HEK293 (cell line): ENCODE measurements around the gene RAB6A.

ENCODE experiments used
- CTCF ChIA-PET: fragments of 350-600 bp; formaldehyde crosslinking; extraction: SDS; loops from one replicate; lab custom pipeline; 2021; ENCODE audit warnings: antibody characterized with exemption; lab: Yijun Ruan, JAX
- POLR2A ChIA-PET: fragments of 300-600 bp; formaldehyde crosslinking; extraction: SDS; loops from one replicate; lab custom pipeline; 2020; ENCODE audit warnings: antibody characterized with exemption, inconsistent platforms; lab: Yijun Ruan, JAX
- H3K27ac ChIP-seq: fragments of 200-500 bp; sonication (Bioruptor generic); 2 replicates; pipeline ENCODE4 v1.5.1; 2014; ENCODE audit warnings: low read depth, low read length, control low read depth, inconsistent platforms; ENCODE audit errors: extremely low read depth
- H3K36me3 ChIP-seq, 2 experiments: fragments of 200-500 bp in 1 of 2; sonication (Bioruptor generic) in 1 of 2; 1 replicate in 1 of 2; 2 replicates in 1 of 2; pipeline ENCODE4 v1.5.1; 2014 to 2017; ENCODE audit warnings: inconsistent platforms in 2 of 2, low read length in 2 of 2; ENCODE audit not compliant: control insufficient read depth in 2 of 2, insufficient read depth in 1 of 2
- H3K4me1 ChIP-seq: fragments of 200-500 bp; sonication (Bioruptor generic); 2 replicates; pipeline ENCODE4 v1.5.1; 2014; ENCODE audit warnings: mild to moderate bottlenecking, low read length, inconsistent platforms; ENCODE audit not compliant: control insufficient read depth, insufficient read depth
- H3K4me3 ChIP-seq: 2 replicates; pipeline ENCODE4 v1.5.1; 2011; ENCODE audit warnings: low read depth, mild to moderate bottlenecking, control low read depth, low read length, moderate library complexity
- H3K9me3 ChIP-seq: fragments of 200-500 bp; sonication (Bioruptor generic); 2 replicates; pipeline ENCODE4 v1.5.1; 2014; ENCODE audit warnings: low read depth, low read length, inconsistent platforms; ENCODE audit not compliant: control insufficient read depth, insufficient read depth
- EGR2 ChIP-seq: fragments of 450-650 bp; formaldehyde crosslinking; IDR thresholded peaks from 2 replicates; pipeline ENCODE4 v1.5.1; 2016; ENCODE audit warnings: low read depth, missing biosample characterization, missing genetic modification characterization
- IKZF3 ChIP-seq: fragments of 450-650 bp; IDR thresholded peaks from 2 replicates; pipeline ENCODE4 v1.5.0; 2018; ENCODE audit warnings: missing biosample characterization, mild to moderate bottlenecking, missing genetic modification characterization, moderate library complexity
- KLF8 ChIP-seq: fragments of 450-650 bp; formaldehyde crosslinking; IDR thresholded peaks from 2 replicates; pipeline ENCODE4 v1.5.1; 2016; ENCODE audit warnings: missing biosample characterization, missing genetic modification characterization
- SALL2 ChIP-seq: fragments of 450-650 bp; formaldehyde crosslinking; IDR thresholded peaks from 2 replicates; pipeline ENCODE4 v1.5.0; 2017; ENCODE audit warnings: missing biosample characterization, mild to moderate bottlenecking, missing genetic modification characterization, borderline replicate concordance
- SCRT1 ChIP-seq: fragments of 450-650 bp; formaldehyde crosslinking; IDR thresholded peaks from 2 replicates; pipeline ENCODE4 v1.5.1; 2016; ENCODE audit warnings: missing biosample characterization, missing genetic modification characterization, borderline replicate concordance
- SCRT2 ChIP-seq: fragments of 450-650 bp; formaldehyde crosslinking; IDR thresholded peaks from 2 replicates; pipeline ENCODE4 v1.5.1; 2016; ENCODE audit warnings: missing biosample characterization, missing genetic modification characterization
- WT1 ChIP-seq: fragments of 450-650 bp; formaldehyde crosslinking; IDR thresholded peaks from 2 replicates; pipeline ENCODE4 v1.5.1; 2016; ENCODE audit warnings: missing biosample characterization, missing genetic modification characterization
- ZBTB48 ChIP-seq: fragments of 450-650 bp; formaldehyde crosslinking; IDR thresholded peaks from 2 replicates; pipeline ENCODE4 v1.5.1; 2016; ENCODE audit warnings: missing biosample characterization, missing genetic modification characterization
- ZFP37 ChIP-seq: fragments of 450-650 bp; formaldehyde crosslinking; IDR thresholded peaks from 2 replicates; pipeline ENCODE4 v1.5.1; 2016; ENCODE audit warnings: missing biosample characterization, missing genetic modification characterization
- ZFP41 ChIP-seq: fragments of 450-650 bp; formaldehyde crosslinking; IDR thresholded peaks from 2 replicates; pipeline ENCODE4 v1.5.1; 2016; ENCODE audit warnings: missing biosample characterization, missing genetic modification characterization, borderline replicate concordance
- ZNF223 ChIP-seq: fragments of 450-650 bp; formaldehyde crosslinking; IDR thresholded peaks from 2 replicates; pipeline ENCODE4 v1.5.1; 2016; ENCODE audit warnings: missing biosample characterization, missing genetic modification characterization
- ZNF341 ChIP-seq: fragments of 450-650 bp; formaldehyde crosslinking; IDR thresholded peaks from 2 replicates; pipeline ENCODE4; 2016; ENCODE audit warnings: low read depth, missing biosample characterization, missing genetic modification characterization
- ZNF366 ChIP-seq: fragments of 450-650 bp; formaldehyde crosslinking; conservative IDR thresholded peaks from 2 replicates; pipeline ENCODE4 v1.5.1; 2016; ENCODE audit warnings: missing biosample characterization, missing genetic modification characterization
- ZNF391 ChIP-seq: fragments of 450-650 bp; formaldehyde crosslinking; IDR thresholded peaks from 2 replicates; pipeline ENCODE4 v1.5.1; 2016; ENCODE audit warnings: low read depth, missing biosample characterization, missing genetic modification characterization, borderline replicate concordance
- ZNF473 ChIP-seq: fragments of 450-650 bp; formaldehyde crosslinking; IDR thresholded peaks from 2 replicates; pipeline ENCODE4 v1.5.1; 2017; ENCODE audit warnings: missing biosample characterization, missing genetic modification characterization
- ZNF549 ChIP-seq: fragments of 450-650 bp; IDR thresholded peaks from 2 replicates; pipeline ENCODE4 v1.5.1; 2018; ENCODE audit warnings: missing biosample characterization, missing genetic modification characterization, mild to moderate bottlenecking, inconsistent platforms, moderate library complexity
- ZNF600 ChIP-seq: fragments of 450-650 bp; formaldehyde crosslinking; IDR thresholded peaks from 2 replicates; pipeline ENCODE4 v1.5.1; 2016; ENCODE audit warnings: missing biosample characterization, missing genetic modification characterization
- TF ChIP-seq, protein P1 (sequence below): fragments of 450-650 bp; formaldehyde crosslinking; IDR thresholded peaks from 2 replicates; pipeline ENCODE4 v1.5.1; 2016; ENCODE audit warnings: missing biosample characterization, missing genetic modification characterization
- TF ChIP-seq, protein P2 (sequence below): fragments of 450-650 bp; formaldehyde crosslinking; IDR thresholded peaks from 2 replicates; pipeline ENCODE4 v1.5.1; 2016; ENCODE audit warnings: missing biosample characterization, missing genetic modification characterization
- TF ChIP-seq, protein P3 (sequence below): fragments of 450-650 bp; formaldehyde crosslinking; IDR thresholded peaks from 2 replicates; pipeline ENCODE4 v1.5.1; 2016; ENCODE audit warnings: missing biosample characterization, missing genetic modification characterization
- TF ChIP-seq, protein P4 (sequence below): fragments of 450-650 bp; formaldehyde crosslinking; IDR thresholded peaks from 2 replicates; pipeline ENCODE4 v1.5.1; 2016; ENCODE audit warnings: missing biosample characterization, missing genetic modification characterization
- TF ChIP-seq, protein P5 (sequence below): fragments of 450-650 bp; formaldehyde crosslinking; IDR thresholded peaks from 2 replicates; pipeline ENCODE4 v1.5.1; 2016; ENCODE audit warnings: missing biosample characterization, missing genetic modification characterization, borderline replicate concordance

Gene RAB6A

DNA sequence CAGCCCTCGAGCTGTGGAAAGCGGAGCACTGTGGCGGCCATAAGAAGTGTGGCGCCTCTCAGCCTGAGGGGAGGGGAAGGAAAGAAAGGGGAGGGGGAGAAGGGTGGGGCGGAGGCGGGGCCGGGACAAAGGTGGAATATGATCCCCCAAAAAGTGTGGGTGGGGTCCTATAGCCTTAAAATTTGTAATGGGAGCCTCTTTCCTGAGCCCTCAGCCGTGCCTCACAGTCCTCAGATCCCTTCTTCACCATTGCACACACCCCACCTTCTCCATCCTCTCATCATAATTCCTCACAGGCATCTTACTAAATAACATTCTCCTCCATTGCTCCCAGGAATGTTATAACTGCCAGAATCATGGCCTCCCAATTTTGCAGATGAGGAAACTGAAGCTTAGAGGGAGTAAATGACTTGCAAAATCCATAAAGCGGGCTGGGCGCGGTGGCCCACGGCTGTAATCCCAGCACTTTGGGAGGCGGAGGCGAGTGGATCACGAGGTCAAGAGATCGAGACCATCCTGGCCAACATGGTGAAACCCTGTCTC is 600 bp upstream of the RAB6A start (continued):
- TF ChIP-seq, protein P1, sequence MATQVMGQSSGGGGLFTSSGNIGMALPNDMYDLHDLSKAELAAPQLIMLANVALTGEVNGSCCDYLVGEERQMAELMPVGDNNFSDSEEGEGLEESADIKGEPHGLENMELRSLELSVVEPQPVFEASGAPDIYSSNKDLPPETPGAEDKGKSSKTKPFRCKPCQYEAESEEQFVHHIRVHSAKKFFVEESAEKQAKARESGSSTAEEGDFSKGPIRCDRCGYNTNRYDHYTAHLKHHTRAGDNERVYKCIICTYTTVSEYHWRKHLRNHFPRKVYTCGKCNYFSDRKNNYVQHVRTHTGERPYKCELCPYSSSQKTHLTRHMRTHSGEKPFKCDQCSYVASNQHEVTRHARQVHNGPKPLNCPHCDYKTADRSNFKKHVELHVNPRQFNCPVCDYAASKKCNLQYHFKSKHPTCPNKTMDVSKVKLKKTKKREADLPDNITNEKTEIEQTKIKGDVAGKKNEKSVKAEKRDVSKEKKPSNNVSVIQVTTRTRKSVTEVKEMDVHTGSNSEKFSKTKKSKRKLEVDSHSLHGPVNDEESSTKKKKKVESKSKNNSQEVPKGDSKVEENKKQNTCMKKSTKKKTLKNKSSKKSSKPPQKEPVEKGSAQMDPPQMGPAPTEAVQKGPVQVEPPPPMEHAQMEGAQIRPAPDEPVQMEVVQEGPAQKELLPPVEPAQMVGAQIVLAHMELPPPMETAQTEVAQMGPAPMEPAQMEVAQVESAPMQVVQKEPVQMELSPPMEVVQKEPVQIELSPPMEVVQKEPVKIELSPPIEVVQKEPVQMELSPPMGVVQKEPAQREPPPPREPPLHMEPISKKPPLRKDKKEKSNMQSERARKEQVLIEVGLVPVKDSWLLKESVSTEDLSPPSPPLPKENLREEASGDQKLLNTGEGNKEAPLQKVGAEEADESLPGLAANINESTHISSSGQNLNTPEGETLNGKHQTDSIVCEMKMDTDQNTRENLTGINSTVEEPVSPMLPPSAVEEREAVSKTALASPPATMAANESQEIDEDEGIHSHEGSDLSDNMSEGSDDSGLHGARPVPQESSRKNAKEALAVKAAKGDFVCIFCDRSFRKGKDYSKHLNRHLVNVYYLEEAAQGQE (tag by site-specific recombination) = no peak; the same call in 1 of the 2 replicates
- no peak for TF ChIP-seq IKZF3
- TF ChIP-seq ZNF473 (tag by site-specific recombination) = no peak
- TF ChIP-seq, protein P2, sequence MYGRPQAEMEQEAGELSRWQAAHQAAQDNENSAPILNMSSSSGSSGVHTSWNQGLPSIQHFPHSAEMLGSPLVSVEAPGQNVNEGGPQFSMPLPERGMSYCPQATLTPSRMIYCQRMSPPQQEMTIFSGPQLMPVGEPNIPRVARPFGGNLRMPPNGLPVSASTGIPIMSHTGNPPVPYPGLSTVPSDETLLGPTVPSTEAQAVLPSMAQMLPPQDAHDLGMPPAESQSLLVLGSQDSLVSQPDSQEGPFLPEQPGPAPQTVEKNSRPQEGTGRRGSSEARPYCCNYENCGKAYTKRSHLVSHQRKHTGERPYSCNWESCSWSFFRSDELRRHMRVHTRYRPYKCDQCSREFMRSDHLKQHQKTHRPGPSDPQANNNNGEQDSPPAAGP (tag by site-specific recombination) = peak; percentile 48
- TF ChIP-seq WT1 (tag by site-specific recombination) = peak; percentile 35; the same call in 1 of the 2 replicates
- TF ChIP-seq ZBTB48 (tag by site-specific recombination) = no peak
- TF ChIP-seq ZFP37 = no peak
- TF ChIP-seq, all 188 proteins: peak for 17

DNA sequence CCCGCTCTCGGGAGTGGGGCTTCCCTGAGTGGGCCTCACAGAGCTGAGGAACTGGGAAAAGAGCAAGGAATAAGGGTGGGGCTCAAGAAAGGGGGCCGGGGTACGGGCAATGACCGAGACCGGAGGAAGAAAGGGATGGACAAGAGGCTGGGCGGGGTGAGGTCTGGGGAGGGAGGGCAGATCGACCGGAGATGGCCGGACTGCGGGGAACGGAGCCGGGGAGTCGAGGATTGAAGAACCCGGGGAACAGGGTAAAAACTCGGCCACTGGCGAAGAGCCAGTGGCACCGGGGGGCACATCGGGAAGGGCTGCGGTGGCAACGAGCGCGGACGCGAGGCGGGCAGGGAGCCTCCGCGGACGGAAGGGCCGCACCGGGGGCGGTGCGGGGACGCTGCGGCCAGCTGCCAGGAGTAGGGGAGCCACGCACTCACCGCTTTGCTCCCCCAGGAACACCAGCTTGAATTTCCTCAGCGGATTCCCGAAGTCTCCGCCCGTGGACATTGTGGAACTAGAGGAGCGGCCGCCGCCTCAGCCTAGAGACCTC is 667 bp downstream of the RAB6A start:
- H3K27ac ChIP-seq = peak overlapping the region; percentile 88
- 0 out of 2 replicates have a peak, but pooled peaks cover 9% of the 10 kb centered on the region for H3K4me1 ChIP-seq
- CTCF ChIA-PET = interaction anchor here (0.5 to 2.1 kb wide), 3 partner anchors 13 to 171 kb away, joined by 3 to 15 read pairs (median 3); no protein-coding TSS in a partner anchor
- TF ChIP-seq EGR2 (tag by site-specific recombination) (no peak), SCRT1 (tag by site-specific recombination) (no peak), ZFP41 (no peak), SCRT2 (tag by site-specific recombination) (no peak), ZNF223 (no peak), ZNF600 (tag by site-specific recombination) (0 out of 2 replicates have a peak, but pooled peaks have one; percentile 15), ZNF549 (tag by site-specific recombination) (no peak), ZNF391 (tag by site-specific recombination) (no peak), SALL2 (no peak), ZNF341 (tag by site-specific recombination) (peak; percentile 80), ZNF366 (tag by site-specific recombination) (no peak; the same call in 1 of the 2 replicates), KLF8 (peak; percentile 52; the same call in 1 of the 2 replicates)
- TF ChIP-seq, protein P3, sequence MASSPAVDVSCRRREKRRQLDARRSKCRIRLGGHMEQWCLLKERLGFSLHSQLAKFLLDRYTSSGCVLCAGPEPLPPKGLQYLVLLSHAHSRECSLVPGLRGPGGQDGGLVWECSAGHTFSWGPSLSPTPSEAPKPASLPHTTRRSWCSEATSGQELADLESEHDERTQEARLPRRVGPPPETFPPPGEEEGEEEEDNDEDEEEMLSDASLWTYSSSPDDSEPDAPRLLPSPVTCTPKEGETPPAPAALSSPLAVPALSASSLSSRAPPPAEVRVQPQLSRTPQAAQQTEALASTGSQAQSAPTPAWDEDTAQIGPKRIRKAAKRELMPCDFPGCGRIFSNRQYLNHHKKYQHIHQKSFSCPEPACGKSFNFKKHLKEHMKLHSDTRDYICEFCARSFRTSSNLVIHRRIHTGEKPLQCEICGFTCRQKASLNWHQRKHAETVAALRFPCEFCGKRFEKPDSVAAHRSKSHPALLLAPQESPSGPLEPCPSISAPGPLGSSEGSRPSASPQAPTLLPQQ (tag by site-specific recombination) = no peak
- TF ChIP-seq, protein P4, sequence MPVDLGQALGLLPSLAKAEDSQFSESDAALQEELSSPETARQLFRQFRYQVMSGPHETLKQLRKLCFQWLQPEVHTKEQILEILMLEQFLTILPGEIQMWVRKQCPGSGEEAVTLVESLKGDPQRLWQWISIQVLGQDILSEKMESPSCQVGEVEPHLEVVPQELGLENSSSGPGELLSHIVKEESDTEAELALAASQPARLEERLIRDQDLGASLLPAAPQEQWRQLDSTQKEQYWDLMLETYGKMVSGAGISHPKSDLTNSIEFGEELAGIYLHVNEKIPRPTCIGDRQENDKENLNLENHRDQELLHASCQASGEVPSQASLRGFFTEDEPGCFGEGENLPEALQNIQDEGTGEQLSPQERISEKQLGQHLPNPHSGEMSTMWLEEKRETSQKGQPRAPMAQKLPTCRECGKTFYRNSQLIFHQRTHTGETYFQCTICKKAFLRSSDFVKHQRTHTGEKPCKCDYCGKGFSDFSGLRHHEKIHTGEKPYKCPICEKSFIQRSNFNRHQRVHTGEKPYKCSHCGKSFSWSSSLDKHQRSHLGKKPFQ (tag by site-specific recombination) = no peak
- TF ChIP-seq, protein P5, sequence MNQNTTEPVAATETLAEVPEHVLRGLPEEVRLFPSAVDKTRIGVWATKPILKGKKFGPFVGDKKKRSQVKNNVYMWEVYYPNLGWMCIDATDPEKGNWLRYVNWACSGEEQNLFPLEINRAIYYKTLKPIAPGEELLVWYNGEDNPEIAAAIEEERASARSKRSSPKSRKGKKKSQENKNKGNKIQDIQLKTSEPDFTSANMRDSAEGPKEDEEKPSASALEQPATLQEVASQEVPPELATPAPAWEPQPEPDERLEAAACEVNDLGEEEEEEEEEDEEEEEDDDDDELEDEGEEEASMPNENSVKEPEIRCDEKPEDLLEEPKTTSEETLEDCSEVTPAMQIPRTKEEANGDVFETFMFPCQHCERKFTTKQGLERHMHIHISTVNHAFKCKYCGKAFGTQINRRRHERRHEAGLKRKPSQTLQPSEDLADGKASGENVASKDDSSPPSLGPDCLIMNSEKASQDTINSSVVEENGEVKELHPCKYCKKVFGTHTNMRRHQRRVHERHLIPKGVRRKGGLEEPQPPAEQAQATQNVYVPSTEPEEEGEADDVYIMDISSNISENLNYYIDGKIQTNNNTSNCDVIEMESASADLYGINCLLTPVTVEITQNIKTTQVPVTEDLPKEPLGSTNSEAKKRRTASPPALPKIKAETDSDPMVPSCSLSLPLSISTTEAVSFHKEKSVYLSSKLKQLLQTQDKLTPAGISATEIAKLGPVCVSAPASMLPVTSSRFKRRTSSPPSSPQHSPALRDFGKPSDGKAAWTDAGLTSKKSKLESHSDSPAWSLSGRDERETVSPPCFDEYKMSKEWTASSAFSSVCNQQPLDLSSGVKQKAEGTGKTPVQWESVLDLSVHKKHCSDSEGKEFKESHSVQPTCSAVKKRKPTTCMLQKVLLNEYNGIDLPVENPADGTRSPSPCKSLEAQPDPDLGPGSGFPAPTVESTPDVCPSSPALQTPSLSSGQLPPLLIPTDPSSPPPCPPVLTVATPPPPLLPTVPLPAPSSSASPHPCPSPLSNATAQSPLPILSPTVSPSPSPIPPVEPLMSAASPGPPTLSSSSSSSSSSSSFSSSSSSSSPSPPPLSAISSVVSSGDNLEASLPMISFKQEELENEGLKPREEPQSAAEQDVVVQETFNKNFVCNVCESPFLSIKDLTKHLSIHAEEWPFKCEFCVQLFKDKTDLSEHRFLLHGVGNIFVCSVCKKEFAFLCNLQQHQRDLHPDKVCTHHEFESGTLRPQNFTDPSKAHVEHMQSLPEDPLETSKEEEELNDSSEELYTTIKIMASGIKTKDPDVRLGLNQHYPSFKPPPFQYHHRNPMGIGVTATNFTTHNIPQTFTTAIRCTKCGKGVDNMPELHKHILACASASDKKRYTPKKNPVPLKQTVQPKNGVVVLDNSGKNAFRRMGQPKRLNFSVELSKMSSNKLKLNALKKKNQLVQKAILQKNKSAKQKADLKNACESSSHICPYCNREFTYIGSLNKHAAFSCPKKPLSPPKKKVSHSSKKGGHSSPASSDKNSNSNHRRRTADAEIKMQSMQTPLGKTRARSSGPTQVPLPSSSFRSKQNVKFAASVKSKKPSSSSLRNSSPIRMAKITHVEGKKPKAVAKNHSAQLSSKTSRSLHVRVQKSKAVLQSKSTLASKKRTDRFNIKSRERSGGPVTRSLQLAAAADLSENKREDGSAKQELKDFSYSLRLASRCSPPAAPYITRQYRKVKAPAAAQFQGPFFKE (tag by site-specific recombination) = no peak

More for the DNA sequence above, 667 bp downstream of the RAB6A start:
- Histone ChIP-seq H3K4me3 (peak overlapping the region; percentile 97), H3K36me3 (no peaks in the 10 kb centered on the region), H3K9me3 (no peaks in the 10 kb centered on the region)
- POLR2A ChIA-PET = interaction anchor here (0.5 to 4.3 kb wide), 17 partner anchors 19 to 220 kb away, joined by 3 to 102 read pairs (median 4); partner anchors contain the start of genes FAM168A and MRPL48
